ENCODE results near the gene ELP2.

The ELP2 gene

GRCh38 chr18:36127836-36128529 lies 1.7 kb upstream of the ELP2 start:
- DNase-seq = peak in 1 of 6 experiments; percentile 17

GRCh38 chr18:36128530-36128870 lies 1.2 kb upstream of the ELP2 start:
- DNase-seq = no peak

- no peak for DNase-seq
Observed at GRCh38 chr18:36128907-36129299, 796 bp upstream of the ELP2 start.

GRCh38 chr18:36130039-36130831 lies 536 bp downstream of the ELP2 start:
- DNase-seq = no peak

GRCh38 chr18:36130883-36131653 lies 1.4 kb downstream of the ELP2 start:
- DNase-seq = no peak

GRCh38 chr18:36131692-36132483 lies 2.2 kb downstream of the ELP2 start:
- no peak for DNase-seq

GRCh38 chr18:36132756-36133155 lies 3.1 kb downstream of the ELP2 start:
- DNase-seq = no peak

- no peak for DNase-seq
Observed at GRCh38 chr18:36135264-36135663, 5.6 kb downstream of the ELP2 start.

GRCh38 chr18:36139245-36139644 lies 9.5 kb downstream of the ELP2 start:
- DNase-seq = no peak

GRCh38 chr18:36141576-36141975 lies 11.9 kb downstream of the ELP2 start:
- DNase-seq = no peak

GRCh38 chr18:36142751-36143150 lies 13.1 kb downstream of the ELP2 start:
- no peak for DNase-seq

GRCh38 chr18:36143391-36143790 lies 13.7 kb downstream of the ELP2 start:
- no peak for DNase-seq

- DNase-seq = no peak
Observed at GRCh38 chr18:36149514-36150289, 20.0 kb downstream of the ELP2 start.

GRCh38 chr18:36152781-36153180 lies 23.1 kb downstream of the ELP2 start:
- no peak for DNase-seq

GRCh38 chr18:36153203-36153602 lies 23.5 kb downstream of the ELP2 start:
- no peak for DNase-seq

GRCh38 chr18:36153771-36154170 lies 24.1 kb downstream of the ELP2 start:
- DNase-seq = no peak

GRCh38 chr18:36155851-36156757 lies 26.4 kb downstream of the ELP2 start:
- no peak for DNase-seq

- DNase-seq = no peak
Observed at GRCh38 chr18:36157441-36157840, 27.7 kb downstream of the ELP2 start.

- DNase-seq = no peak
Observed at GRCh38 chr18:36158266-36158867, 28.7 kb downstream of the ELP2 start.

- no peak for DNase-seq
Observed at GRCh38 chr18:36160959-36161371, 31.3 kb downstream of the ELP2 start.

- no peak for DNase-seq
Observed at GRCh38 chr18:36162981-36163380, 33.3 kb downstream of the ELP2 start.

All from stimulated activated naive CD4-positive, alpha-beta T cell (primary cell).